Adrenal gland (tissue), 12 donors: Measurements from ENCODE around the gene UVSSA. TPM values are rescaled to one million over a fixed set of nuclear protein-coding genes. Genes with fewer than 3 reads are reported as not detected.
A peak's percentile ranks its signal among the peaks of the same experiment; 100 is the strongest.

Source experiments
- DNase-seq, 7 donors: peaks; one replicate each; pipeline ENCODE4 v3.0.0-alpha.2; 2019 to 2020
- H3K27ac ChIP-seq, 5 donors: fragments of 200-600 bp; sonication (generic) in 4 of 5; 1 replicate in 3 of 5; 2 replicates in 2 of 5; pipeline versions ENCODE4 v1.5.1 to v1.8.0; 2016 to 2020; ENCODE audit warnings: mild to moderate bottlenecking in 1 of 5
- H3K27me3 ChIP-seq: fragments of 200-600 bp; 2 replicates; pipeline ENCODE4 v1.8.0; 2021
- H3K36me3 ChIP-seq, 2 donors: fragments of 200-600 bp; replicated peaks in 1 of 2; 1 replicate in 1 of 2; 2 replicates in 1 of 2; pipeline versions ENCODE4 v1.5.1 to v1.8.0; 2018 to 2022
- H3K4me1 ChIP-seq, 2 donors: fragments of 200-600 bp; replicated peaks in 1 of 2; 1 replicate in 1 of 2; 2 replicates in 1 of 2; pipeline versions ENCODE4 v1.5.1 to v1.8.0; 2018 to 2021
- H3K4me3 ChIP-seq, 4 donors: fragments of 200-600 bp; sonication (generic) in 3 of 4; one replicate each; pipeline ENCODE4 v1.5.1; 2016 to 2018
- H3K9me3 ChIP-seq, 3 donors: fragments of 200-600 bp; sonication (generic) in 1 of 3; replicated peaks in 1 of 3; 1 replicate in 2 of 3; 2 replicates in 1 of 3; pipeline versions ENCODE4 v1.5.1 to v1.8.0; 2016 to 2021
- POLR2A ChIP-seq, 2 donors: fragments of 450-650 bp; IDR thresholded peaks; one replicate each; pipeline ENCODE4 v1.6.1; 2017; ENCODE audit warnings: antibody characterized with exemption in 2 of 2, mild to moderate bottlenecking in 2 of 2, moderate library complexity in 1 of 2
- WGBS, 4 donors: extraction: QIAGEN DNeasy Blood & Tissue Kit in 2 of 4; methylation state at CpG; one replicate each; pipeline versions ENCODE4 v1.1.5 to v1.1.7; 2013 to 2017; 5-methylcytosine and 5-hydroxymethylcytosine counted together
- intact Hi-C, 2 donors: fragments of 100-400 bp; cut with DNase I; formaldehyde crosslinking; loops; one replicate each; pipeline versions ENCODE4 v1.14.1 to v1.15.0; 2022 to 2023
- polyA plus RNA-seq, 3 donors: library from polyadenylated mRNA; stranded (reverse); fragments of 200-250 nt in 2 of 3; fragments of 350-450 nt in 1 of 3; fragmentation: Illumina TruSeq in 1 of 3; extraction: RNeasy Lipid Tissue Mini Kit (QIAGEN cat#74804) in 1 of 3; gene quantifications; one replicate each; pipeline ENCODE4 v1.2.3, GENCODE V29; 2013 to 2014
- total RNA-seq, 9 donors: library from RNA; depleted of rRNA in 4 of 9; stranded (reverse); fragments of >200 nt in 4 of 9; fragments of 120-200 nt in 1 of 9; fragmentation: NEBNext Ultra II Directional in 1 of 9; extraction: Animal tissue kit (Norgen Biotek cat#: 25700) in 1 of 9; gene quantifications; one replicate each; pipeline versions ENCODE4 v1.1.0 to v1.2.4, GENCODE V29; 2013 to 2023
- TF ChIP-seq, protein P1 (sequence below), 6 experiments: fragments of 450-650 bp in 4 of 6; fragments of 200-600 bp in 2 of 6; sonication (generic) in 1 of 6; IDR thresholded peaks; 1 replicate in 5 of 6; 2 replicates in 1 of 6; pipeline versions ENCODE4 v1.5.1 to v1.8.0; 2016 to 2021; ENCODE audit warnings: antibody characterized with exemption in 6 of 6, mild to moderate bottlenecking in 2 of 6, moderate library complexity in 1 of 6
- donor health status: healthy with polysubstance abuse.
- donor health status: Bipolar disorder and iron deficiency.
- donor health status: DM: yes; HTN: yes; CAD: no.
- donor health status: DM: no; HTN: no; CAD: no.
- donor health status: DM: no; HTN: no; CAD: no.
- donor health status: DM: yes; HTN: yes; CAD: no.

The UVSSA gene
- total and polyA plus RNA-seq, 12 donors = 2.9 to 37.4 (median 17.5) TPM

DNA sequence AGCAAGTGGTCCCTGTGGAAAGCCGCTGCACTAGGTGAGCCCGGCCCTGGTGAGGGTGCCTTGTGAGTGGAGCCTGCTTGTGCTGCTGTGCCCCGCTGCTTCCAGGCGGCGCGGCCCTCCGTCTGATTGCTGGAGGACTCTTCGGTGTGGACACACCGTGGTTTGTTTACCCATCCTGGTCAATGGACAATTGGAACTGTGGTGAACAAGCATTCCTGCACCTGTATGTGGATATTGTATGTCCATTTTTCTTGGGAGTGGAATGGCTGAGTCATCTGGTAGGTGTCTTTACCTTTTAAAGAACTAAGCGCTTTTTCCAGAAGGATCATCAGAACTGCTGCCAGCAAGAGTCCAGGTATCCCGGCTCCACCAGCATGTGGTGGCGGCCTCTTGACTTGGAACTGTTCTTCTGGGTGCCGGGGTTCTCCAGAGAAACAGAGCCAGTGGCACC lies 41.7 kb upstream of the UVSSA start:
- Histone ChIP-seq H3K27ac (no peak overlapping the region), H3K9me3 (no peaks in the 10 kb centered on the region), H3K36me3 (peaks cover 0 to 6% of the 10 kb centered on the region in 2 donors), H3K4me1 (peaks cover 12 to 36% of the 10 kb centered on the region in 2 donors), H3K27me3 (no peaks in the 10 kb centered on the region), H3K4me3 (no peak overlapping the region)
- no peak for DNase-seq
- 91 to 98% (median 97%) methylated on average over 7 to 13 of the region's 13 CpGs for WGBS, 4 donors
- intact Hi-C loops = no loop called here
- no peak for TF ChIP-seq POLR2A (IDR thresholded peaks at IDR 0.05)
- TF ChIP-seq, protein P1, sequence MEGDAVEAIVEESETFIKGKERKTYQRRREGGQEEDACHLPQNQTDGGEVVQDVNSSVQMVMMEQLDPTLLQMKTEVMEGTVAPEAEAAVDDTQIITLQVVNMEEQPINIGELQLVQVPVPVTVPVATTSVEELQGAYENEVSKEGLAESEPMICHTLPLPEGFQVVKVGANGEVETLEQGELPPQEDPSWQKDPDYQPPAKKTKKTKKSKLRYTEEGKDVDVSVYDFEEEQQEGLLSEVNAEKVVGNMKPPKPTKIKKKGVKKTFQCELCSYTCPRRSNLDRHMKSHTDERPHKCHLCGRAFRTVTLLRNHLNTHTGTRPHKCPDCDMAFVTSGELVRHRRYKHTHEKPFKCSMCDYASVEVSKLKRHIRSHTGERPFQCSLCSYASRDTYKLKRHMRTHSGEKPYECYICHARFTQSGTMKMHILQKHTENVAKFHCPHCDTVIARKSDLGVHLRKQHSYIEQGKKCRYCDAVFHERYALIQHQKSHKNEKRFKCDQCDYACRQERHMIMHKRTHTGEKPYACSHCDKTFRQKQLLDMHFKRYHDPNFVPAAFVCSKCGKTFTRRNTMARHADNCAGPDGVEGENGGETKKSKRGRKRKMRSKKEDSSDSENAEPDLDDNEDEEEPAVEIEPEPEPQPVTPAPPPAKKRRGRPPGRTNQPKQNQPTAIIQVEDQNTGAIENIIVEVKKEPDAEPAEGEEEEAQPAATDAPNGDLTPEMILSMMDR (IDR thresholded peaks at IDR 0.05) = no peak

DNA sequence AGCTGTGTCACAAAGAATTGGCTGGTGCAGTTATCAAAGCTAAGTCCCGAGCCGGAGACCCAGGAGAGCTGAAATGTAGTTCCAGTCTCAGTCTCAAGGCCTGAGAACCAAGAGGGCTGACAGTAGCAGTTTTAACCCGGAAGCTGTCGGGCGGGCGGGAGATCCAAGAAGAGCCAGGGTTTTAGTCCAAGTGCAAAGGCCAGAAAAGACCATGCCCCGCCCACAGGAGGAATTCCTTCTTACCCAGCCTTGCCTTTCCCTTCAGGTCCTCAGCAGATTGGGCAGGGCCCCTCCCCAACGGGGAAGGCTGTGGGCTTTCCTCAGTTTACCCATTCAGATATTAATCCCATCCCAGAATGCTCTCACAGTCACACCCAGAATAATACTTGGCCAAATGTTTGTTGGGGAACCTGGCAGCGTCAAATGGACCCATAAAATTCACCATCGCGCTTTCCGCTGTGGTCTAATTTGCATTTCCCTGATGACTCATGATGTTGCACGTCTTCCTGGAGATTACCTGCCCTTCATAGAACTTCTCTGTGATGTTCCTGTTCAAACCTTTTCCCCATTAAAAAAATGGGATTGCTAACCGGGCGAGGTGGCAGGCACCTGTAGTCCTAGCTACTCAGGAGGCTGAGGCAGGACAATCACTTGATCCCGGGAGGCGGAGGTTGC lies 41.1 kb upstream of the UVSSA start:
- Histone ChIP-seq H3K27me3 (no peaks in the 10 kb centered on the region), H3K4me1 (peaks cover 15 to 36% of the 10 kb centered on the region in 2 donors), H3K36me3 (no peaks in the 10 kb centered on the region), H3K27ac (peak overlapping the region in 1 of 5 donors; percentile 2), H3K9me3 (no peaks in the 10 kb centered on the region), H3K4me3 (no peak overlapping the region)
- intact Hi-C loops = no loop called here
- TF ChIP-seq POLR2A (IDR thresholded peaks at IDR 0.05) = no peak
- TF ChIP-seq, protein P1 (IDR thresholded peaks at IDR 0.05) = no peak
- 78 to 88% (median 83%) methylated on average over 16 to 17 of the region's 17 CpGs for WGBS, 4 donors
- no peak for DNase-seq

DNA sequence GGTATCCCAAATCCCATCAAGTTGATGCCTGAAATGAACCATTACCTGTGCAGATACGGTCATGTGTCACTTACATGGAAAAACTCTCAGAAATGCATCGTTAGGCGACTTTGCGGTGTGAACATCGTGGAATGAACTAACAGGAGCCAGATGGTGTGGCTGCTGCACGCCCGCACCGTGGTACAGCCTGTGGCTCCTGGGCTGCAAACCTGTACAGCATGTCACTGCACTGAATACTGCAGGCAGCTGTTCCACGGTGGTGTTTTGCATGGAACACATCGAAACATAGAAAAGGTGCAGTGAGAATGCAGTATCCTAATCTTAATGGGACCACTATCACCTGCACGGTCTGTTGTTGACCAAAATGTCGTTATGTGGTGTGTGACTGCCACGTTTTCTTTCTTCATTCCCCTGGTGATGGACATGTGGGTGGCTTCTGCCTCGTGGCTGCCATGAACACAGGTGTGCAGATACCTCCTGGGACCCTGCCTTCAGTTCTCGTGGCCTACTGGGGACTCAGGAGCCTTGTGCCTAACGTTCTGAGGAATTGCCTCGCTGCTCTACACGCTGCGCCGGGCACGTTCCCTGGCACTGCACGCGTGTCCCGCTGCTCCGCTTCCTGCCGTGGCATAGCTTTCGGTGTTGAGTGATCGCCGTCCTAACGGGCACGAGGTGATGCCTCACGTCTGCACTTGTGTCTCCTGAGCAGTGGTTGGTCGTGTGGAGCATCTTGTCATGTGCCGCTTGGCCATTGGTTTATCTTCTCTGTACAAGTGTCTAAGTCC lies 38.9 kb upstream of the UVSSA start:
- intact Hi-C loops = no loop called here
- no peak for TF ChIP-seq POLR2A (IDR thresholded peaks at IDR 0.05)
- TF ChIP-seq, protein P1 (IDR thresholded peaks at IDR 0.05) = no peak
- Histone ChIP-seq H3K36me3 (peaks cover 0 to 8% of the 10 kb centered on the region in 2 donors), H3K27ac (peak overlapping the region in 1 of 5 donors; percentile 84), H3K27me3 (no peaks in the 10 kb centered on the region), H3K9me3 (no peaks in the 10 kb centered on the region), H3K4me1 (peaks cover 15 to 28% of the 10 kb centered on the region in 2 donors), H3K4me3 (no peak overlapping the region)
- DNase-seq = no peak
- WGBS, 4 donors = 93 to 94% (median 94%) methylated on average over 34 of the region's 34 CpGs

DNA sequence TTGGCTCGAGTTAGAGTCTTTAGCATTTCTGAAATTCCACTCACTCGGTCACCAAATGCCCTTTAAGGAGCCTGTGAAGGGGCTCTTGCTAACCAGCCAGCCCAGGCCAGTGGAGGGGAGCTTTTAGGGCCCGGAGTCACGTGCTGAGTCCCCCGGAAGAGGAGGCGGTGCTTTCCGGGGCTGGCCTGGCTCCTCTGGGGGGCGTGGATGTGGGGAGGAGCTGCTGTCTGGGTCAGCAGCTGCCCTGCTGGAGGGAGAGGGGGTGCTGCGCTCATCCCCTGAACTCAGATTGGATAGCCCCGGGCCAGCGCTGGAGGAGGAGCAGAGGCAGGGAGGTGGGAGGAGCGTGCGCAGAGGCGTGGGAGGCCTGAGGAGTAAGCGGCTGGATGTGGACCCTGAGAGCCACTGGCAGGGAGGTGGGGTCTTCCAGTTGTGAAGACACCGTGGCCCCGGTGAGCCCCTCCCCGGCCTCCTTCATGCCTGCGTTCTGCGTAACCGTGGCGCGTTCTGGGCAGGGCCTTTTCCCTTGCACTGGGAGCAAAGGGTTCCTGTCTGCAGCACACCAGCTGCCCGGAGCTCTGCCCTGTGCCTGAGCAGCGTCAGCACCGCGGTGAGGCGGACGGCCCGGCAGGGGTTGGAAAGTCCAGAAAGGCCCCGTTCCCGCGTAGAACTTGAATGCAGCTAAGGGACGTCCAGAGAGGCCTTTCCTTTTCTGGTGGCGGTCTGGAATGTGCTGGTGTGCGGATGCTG lies 37.6 kb upstream of the UVSSA start:
- DNase-seq = peak; percentile 90 to 96 (median 94)
- H3K36me3 ChIP-seq = peaks cover 0 to 20% of the 10 kb centered on the region in 2 donors
- intact Hi-C loops = no loop called here
- no peaks in the 10 kb centered on the region for H3K9me3 ChIP-seq
- peak in 1 of 2 donors; percentile 66 for TF ChIP-seq POLR2A (IDR thresholded peaks at IDR 0.05)
- TF ChIP-seq, protein P1 (IDR thresholded peaks at IDR 0.05) = no peak
- no peaks in the 10 kb centered on the region for H3K27me3 ChIP-seq
- 2 to 8% (median 5%) methylated on average over 14 to 36 of the region's 36 CpGs for WGBS, 4 donors
- H3K4me1 ChIP-seq = peaks cover 15 to 28% of the 10 kb centered on the region in 2 donors
- peak overlapping the region in 2 of 4 donors; percentile 20 to 58 for H3K4me3 ChIP-seq
- H3K27ac ChIP-seq = peak overlapping the region; percentile 39 to 92 (median 63)
